ENCODE data around the gene UBA3. TPM values are rescaled to one million over a fixed set of nuclear protein-coding genes. Genes with fewer than 3 reads are reported as not detected.

UBA3 gene
- total and polyA plus RNA-seq, 8 donors, result 33.4 to 99.3 (median 44.5) TPM

GRCh38 chr3:69033470-69033869 lies 46.7 kb downstream of the UBA3 start:
- Histone ChIP-seq H3K4me3 (no peak overlapping the region), H3K4me1 (no peaks in the 10 kb centered on the region), H3K27ac (no peak overlapping the region), H3K36me3 (peaks cover 76 to 99% (median 98%) of the 10 kb centered on the region in 4 donors), H3K9me3 (no peaks in the 10 kb centered on the region), H3K27me3 (no peaks in the 10 kb centered on the region)
- DNase-seq, result no peak
- intact Hi-C loops (cut with DNase I; ENCODE audit: low total_unique reads), result no loop called here
- 82 to 93% (median 90%) methylated on average over 7 of the region's 7 CpGs for WGBS, 5 donors
- TF ChIP-seq CTCF (IDR thresholded peaks at IDR 0.05) (no peak), POLR2A (IDR thresholded peaks at IDR 0.05) (no peak), POLR2AphosphoS5 (IDR thresholded peaks at IDR 0.05) (no peak), EP300 (IDR thresholded peaks at IDR 0.05) (no peak)

GRCh38 chr3:69032737-69033136 lies 47.4 kb downstream of the UBA3 start:
- no peak overlapping the region for H3K27ac ChIP-seq
- H3K4me1 ChIP-seq, result no peaks in the 10 kb centered on the region
- H3K9me3 ChIP-seq, result no peaks in the 10 kb centered on the region
- H3K36me3 ChIP-seq, result peaks cover 68 to 99% (median 98%) of the 10 kb centered on the region in 4 donors
- no peaks in the 10 kb centered on the region for H3K27me3 ChIP-seq
- intact Hi-C loops (cut with DNase I; ENCODE audit: low total_unique reads), result no loop called here
- no peak for DNase-seq
- TF ChIP-seq POLR2A (IDR thresholded peaks at IDR 0.05) (no peak), POLR2AphosphoS5 (IDR thresholded peaks at IDR 0.05) (no peak), EP300 (IDR thresholded peaks at IDR 0.05) (no peak)
- 96 to 99% (median 97%) methylated on average over 9 of the region's 9 CpGs for WGBS, 5 donors
- no peak overlapping the region for H3K4me3 ChIP-seq

- H3K4me1 ChIP-seq, result no peaks in the 10 kb centered on the region
- H3K9me3 ChIP-seq, result no peaks in the 10 kb centered on the region
- no peak overlapping the region for H3K27ac ChIP-seq
- intact Hi-C loops (cut with DNase I; ENCODE audit: low total_unique reads), result no loop called here
- no peak for TF ChIP-seq EP300 (IDR thresholded peaks at IDR 0.05)
- TF ChIP-seq POLR2A (IDR thresholded peaks at IDR 0.05), result no peak
- no peak for TF ChIP-seq CTCF (IDR thresholded peaks at IDR 0.05)
- no peak for TF ChIP-seq POLR2AphosphoS5 (IDR thresholded peaks at IDR 0.05)
- WGBS, 5 donors, result 84 to 96% (median 92%) methylated on average over 2 of the region's 2 CpGs
- H3K4me3 ChIP-seq, result no peak overlapping the region
- H3K36me3 ChIP-seq, result peaks cover 66 to 99% (median 98%) of the 10 kb centered on the region in 4 donors
- no peaks in the 10 kb centered on the region for H3K27me3 ChIP-seq
- DNase-seq, result no peak
These were observed 48.0 kb downstream of the UBA3 start for GRCh38 chr3:69032142-69032541.

- no peaks in the 10 kb centered on the region for H3K9me3 ChIP-seq
- TF ChIP-seq POLR2A (IDR thresholded peaks at IDR 0.05) (no peak), CTCF (IDR thresholded peaks at IDR 0.05) (no peak), POLR2AphosphoS5 (IDR thresholded peaks at IDR 0.05) (no peak), EP300 (IDR thresholded peaks at IDR 0.05) (no peak)
- no peaks in the 10 kb centered on the region for H3K4me1 ChIP-seq
- 75 to 88% (median 82%) methylated on average over 1 of the region's 1 CpG for WGBS, 5 donors
- no peak overlapping the region for H3K4me3 ChIP-seq
- intact Hi-C loops (cut with DNase I; ENCODE audit: low total_unique reads), result no loop called here
- no peak for DNase-seq
- no peaks in the 10 kb centered on the region for H3K27me3 ChIP-seq
- H3K36me3 ChIP-seq, result peaks cover 65 to 99% (median 98%) of the 10 kb centered on the region in 4 donors
- H3K27ac ChIP-seq, result no peak overlapping the region
These were observed 48.5 kb downstream of the UBA3 start for GRCh38 chr3:69031635-69032034.

GRCh38 chr3:69020857-69021256 lies 59.3 kb downstream of the UBA3 start:
- TF ChIP-seq EP300 (IDR thresholded peaks at IDR 0.05), result no peak
- TF ChIP-seq POLR2AphosphoS5 (IDR thresholded peaks at IDR 0.05), result no peak
- TF ChIP-seq CTCF (IDR thresholded peaks at IDR 0.05), result no peak
- no peak for TF ChIP-seq POLR2A (IDR thresholded peaks at IDR 0.05)
- no peaks in the 10 kb centered on the region for H3K27me3 ChIP-seq
- no peak for DNase-seq
- 57 to 69% (median 60%) methylated on average over 4 of the region's 4 CpGs for WGBS, 5 donors
- peaks cover 12 to 72% (median 61%) of the 10 kb centered on the region in 4 donors for H3K36me3 ChIP-seq
- no peaks in the 10 kb centered on the region for H3K4me1 ChIP-seq
- H3K27ac ChIP-seq, result no peak overlapping the region
- no peaks in the 10 kb centered on the region for H3K9me3 ChIP-seq
- H3K4me3 ChIP-seq, result no peak overlapping the region
- intact Hi-C loops (cut with DNase I; ENCODE audit: low total_unique reads), result no loop called here

All from stomach (tissue), 9 donors.